GM12878 (cell line): ENCODE measurements around the gene KNTC1. TPM values are rescaled to one million over a fixed set of nuclear protein-coding genes. Genes with fewer than 3 reads are reported as not detected.

Experiments
- BCL3 ChIP-seq: IDR thresholded peaks from 2 replicates; pipeline ENCODE4 v1.6.1; 2011; ENCODE audit warnings: borderline replicate concordance, low read depth, mild to moderate bottlenecking, moderate library complexity, low read length; ENCODE audit not compliant: insufficient read depth, poor library complexity, severe bottlenecking
- PAX8 ChIP-seq: fragments of 450-650 bp; IDR thresholded peaks from 2 replicates; pipeline ENCODE4 v1.6.1; 2017; ENCODE audit warnings: mild to moderate bottlenecking, moderate library complexity
- ZBTB11 ChIP-seq: fragments of 450-650 bp; formaldehyde crosslinking; IDR thresholded peaks from 2 replicates; pipeline ENCODE4 v1.5.0; 2022; ENCODE audit warnings: mild to moderate bottlenecking, missing genetic modification characterization
- ZBTB4 ChIP-seq: fragments of 450-650 bp; formaldehyde crosslinking; IDR thresholded peaks from 2 replicates; pipeline ENCODE4 v1.4.0; 2022; ENCODE audit warnings: mild to moderate bottlenecking, moderate library complexity
- ZZZ3 ChIP-seq: IDR thresholded peaks from 2 replicates; pipeline ENCODE4 v1.6.1; 2011; ENCODE audit warnings: low read depth; ENCODE audit not compliant: control insufficient read depth, insufficient read length
- polyA plus RNA-seq, 11 experiments: library from polyadenylated mRNA; depleted of rRNA in 4 of 11; unstranded in 6 of 11; stranded (reverse) in 5 of 11; fragments of >200 nt; fragmentation: Nextera tagmentation in 4 of 11; fragmentation: Illumina TruSeq in 1 of 11; extraction: Ambion mirVana in 4 of 11; extraction: Trizol in 1 of 11; gene quantifications; 1 replicate in 1 of 11; 2 replicates in 10 of 11; pipeline versions ENCODE4 v1.2.1 to v1.2.3, GENCODE V29; 2011 to 2016; ENCODE audit warnings: inconsistent platforms in 2 of 11, missing spikeins in 2 of 11, low read depth in 1 of 11
- total RNA-seq, 4 experiments: library from RNA; depleted of rRNA in 3 of 4; stranded (reverse); fragments of >200 nt in 3 of 4; fragmentation: Illumina TruSeq in 1 of 4; extraction: Trizol in 1 of 4; gene quantifications; 2 replicates each; pipeline versions ENCODE4 v1.2.1 to v1.2.3, GENCODE V29; 2013 to 2021

Gene KNTC1
- total and polyA plus RNA-seq, 10 of the 15 experiments (the other 5 are each of a cell fraction or from before 2014, with no cell fraction given) = 37.2 to 118 (median 76.3) TPM

GRCh38 chr12:122610207-122610606, 83.2 kb downstream of the KNTC1 start (continued):
- TF ChIP-seq PAX8 (no peak), BCL3 (no peak), ZZZ3 (no peak), ZBTB4 (CRISPR knock-in tag) (no peak), ZBTB11 (CRISPR knock-in tag) (no peak)
